ENCODE measurements around the gene POLD1.
"Not testable (repeated sequence)": the region's sequence is repeated elsewhere in the genome, so short reads cannot be mapped to it uniquely, and the experiment has no call there.

The POLD1 gene

DNA sequence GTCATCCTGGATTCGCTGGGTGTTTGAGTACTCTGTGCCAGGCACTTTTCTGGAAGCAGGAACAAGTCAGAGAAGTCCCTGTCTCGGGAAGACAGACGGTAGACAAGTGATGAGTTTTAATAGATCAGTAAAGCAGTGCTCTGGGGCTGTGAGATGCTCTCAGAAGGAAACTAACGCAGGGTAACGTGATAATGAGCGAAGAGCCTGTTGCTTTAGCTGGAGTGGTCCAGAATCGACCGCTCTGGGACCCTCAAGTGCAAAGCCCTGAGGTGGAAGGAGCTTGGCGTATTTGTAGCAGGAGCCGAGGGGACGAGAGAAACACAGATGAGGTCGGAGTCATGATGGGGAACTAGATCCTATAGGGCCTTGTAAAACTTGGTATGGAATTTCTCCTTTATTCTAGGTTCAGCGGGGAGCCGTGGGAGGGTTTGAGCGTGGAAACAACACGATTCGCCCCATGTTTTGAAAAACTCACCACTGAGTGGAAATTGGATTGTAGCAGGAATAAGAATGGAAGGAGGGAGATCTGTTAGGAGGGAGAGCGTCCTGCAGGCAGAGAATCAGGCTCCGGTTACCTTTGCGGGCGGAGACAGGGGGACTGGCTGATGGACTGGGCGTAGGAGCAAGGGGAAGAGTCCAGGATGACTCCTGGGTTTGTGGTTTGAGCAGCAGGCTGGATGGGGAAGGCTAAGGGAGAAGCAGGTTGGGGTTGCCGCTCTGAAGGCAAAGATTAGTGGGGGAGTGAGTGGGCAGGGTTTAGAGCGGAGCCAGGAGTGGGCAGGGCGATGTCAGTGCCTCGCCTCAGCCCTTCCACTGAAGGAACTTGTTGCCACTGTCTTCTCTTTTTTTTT lies 763 bp downstream of the POLD1 start:
- no peak for TF ChIP-seq CTCF (conservative IDR thresholded peaks at IDR 0.05; ENCODE audit: control insufficient read depth, insufficient read depth, low read depth, low read length)
- peak overlapping the region; percentile 71 for H3K4me3 ChIP-seq (ENCODE audit: control insufficient read depth, low read depth, low read length)
- peak; percentile 56 for DNase-seq (ENCODE audit: low read depth)

- no peak for TF ChIP-seq CTCF (conservative IDR thresholded peaks at IDR 0.05; ENCODE audit: control insufficient read depth, insufficient read depth, low read depth, low read length)
- no peak overlapping the region for H3K4me3 ChIP-seq (ENCODE audit: control insufficient read depth, low read depth, low read length)
- DNase-seq (ENCODE audit: low read depth) = peak; percentile 76
Observed at GRCh38 chr19:50387176-50387867, 3.2 kb downstream of the POLD1 start.

GRCh38 chr19:50387868-50388245 lies 3.7 kb downstream of the POLD1 start:
- no peak for DNase-seq (ENCODE audit: low read depth)
- no peak overlapping the region for H3K4me3 ChIP-seq (ENCODE audit: control insufficient read depth, low read depth, low read length)

GRCh38 chr19:50390295-50390694 lies 6.1 kb downstream of the POLD1 start:
- not testable (repeated sequence) for DNase-seq (ENCODE audit: low read depth); H3K4me3 ChIP-seq (ENCODE audit: control insufficient read depth, low read depth, low read length)

More at GRCh38 chr19:50387868-50388245, 3.7 kb downstream of the POLD1 start:
- no peak for TF ChIP-seq CTCF (conservative IDR thresholded peaks at IDR 0.05; ENCODE audit: control insufficient read depth, insufficient read depth, low read depth, low read length)

DNA sequence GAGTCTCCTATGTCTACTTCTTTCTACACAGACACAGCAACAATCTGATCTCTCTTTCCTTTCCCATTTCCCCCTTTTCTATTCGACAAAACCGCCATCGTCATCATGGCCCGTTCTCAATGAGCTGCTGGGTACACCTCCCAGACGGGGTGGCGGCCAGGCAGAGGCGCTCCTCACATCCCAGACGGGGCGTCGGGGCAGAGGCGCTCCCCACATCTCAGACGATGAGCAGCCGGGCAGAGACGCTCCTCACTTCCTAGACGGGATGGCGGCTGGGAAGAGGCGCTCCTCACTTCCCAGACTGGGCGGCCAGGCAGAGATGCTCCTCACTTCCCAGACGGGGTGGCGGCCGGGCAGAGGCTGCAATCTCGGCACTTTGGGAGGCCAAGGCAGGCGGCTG lies 6.8 kb downstream of the POLD1 start:
- not testable (repeated sequence) for DNase-seq (ENCODE audit: low read depth); H3K4me3 ChIP-seq (ENCODE audit: control insufficient read depth, low read depth, low read length)

DNA sequence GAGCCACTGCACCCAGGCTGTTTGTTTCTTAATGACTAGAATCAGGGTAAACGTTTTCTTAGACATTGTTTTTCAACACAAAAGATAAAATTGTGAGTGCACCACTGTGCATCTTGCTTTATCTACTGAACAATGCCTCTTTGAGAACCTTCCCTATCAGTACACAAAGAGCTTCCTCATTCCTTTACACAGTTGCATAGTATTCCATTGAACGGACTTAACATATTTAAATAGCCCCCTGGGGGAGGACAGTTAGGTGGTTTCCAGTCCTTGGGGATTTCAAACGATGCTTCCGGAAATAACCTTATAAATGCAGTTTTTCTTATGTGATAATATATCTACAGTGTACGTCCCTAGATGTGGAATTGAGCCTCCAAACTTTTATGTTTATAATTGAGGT lies 8.6 kb downstream of the POLD1 start:
- no peak for DNase-seq (ENCODE audit: low read depth)
- no peak overlapping the region for H3K4me3 ChIP-seq (ENCODE audit: control insufficient read depth, low read depth, low read length)
- no peak for TF ChIP-seq CTCF (conservative IDR thresholded peaks at IDR 0.05; ENCODE audit: control insufficient read depth, insufficient read depth, low read depth, low read length)

DNA sequence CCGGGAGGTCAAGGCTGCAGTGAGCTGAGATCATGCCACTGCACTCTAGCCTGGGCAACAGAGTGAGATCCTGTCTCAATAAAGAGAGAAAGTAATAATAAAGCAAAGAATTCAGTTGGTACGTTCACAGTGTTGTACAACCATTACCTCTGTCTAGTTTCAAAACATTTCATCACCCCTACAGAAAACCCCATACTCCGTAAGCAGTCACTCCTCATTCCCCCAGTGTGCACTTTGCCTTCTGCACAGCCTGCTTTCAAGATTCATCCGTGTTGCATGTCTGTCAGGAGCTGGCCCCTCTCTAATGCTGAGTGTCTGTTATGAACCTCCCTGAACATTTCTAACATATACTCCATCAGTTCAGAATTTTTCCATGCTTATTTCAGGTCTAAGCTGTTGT lies 9.4 kb downstream of the POLD1 start:
- no peak overlapping the region for H3K4me3 ChIP-seq (ENCODE audit: control insufficient read depth, low read depth, low read length)
- TF ChIP-seq CTCF (conservative IDR thresholded peaks at IDR 0.05; ENCODE audit: control insufficient read depth, insufficient read depth, low read depth, low read length) = no peak
- no peak for DNase-seq (ENCODE audit: low read depth)

All from fibroblast of mammary gland (primary cell).